ENCODE results near the gene GALNT7.

- TF ChIP-seq CTCF (IDR thresholded peaks at IDR 0.05) (no peak), POLR2A (IDR thresholded peaks at IDR 0.05) (no peak)
Observed at GRCh38 chr4:173121076-173121561, 47.5 kb upstream of the GALNT7 start.
